GM23338 (cell line): ENCODE measurements around the gene HK1.

ENCODE experiments used
- CTCF ChIP-seq, 2 experiments: fragments of 200-600 bp in 1 of 2; sonication (generic) in 1 of 2; conservative IDR thresholded peaks; 2 replicates each; pipeline versions ENCODE4 v1.5.1 to v1.6.1; 2016 to 2017; ENCODE audit warnings: antibody characterized with exemption in 2 of 2, low read depth in 2 of 2, mild to moderate bottlenecking in 2 of 2, moderate library complexity in 1 of 2
- EZH2 ChIP-seq: fragments of 200-600 bp; sonication (generic); IDR thresholded peaks from one replicate; pipeline ENCODE4 v1.8.0; 2017; ENCODE audit warnings: antibody characterized with exemption, mild to moderate bottlenecking, low read depth; ENCODE audit not compliant: unreplicated experiment
- EZH2phosphoT487 ChIP-seq: fragments of 200-600 bp; sonication (generic); IDR thresholded peaks from one replicate; pipeline ENCODE4 v1.8.1; 2018; ENCODE audit warnings: antibody characterized with exemption; ENCODE audit not compliant: unreplicated experiment
- JUNB ChIP-seq: IDR thresholded peaks from one replicate; pipeline ENCODE4 v1.6.1; 2016; ENCODE audit warnings: antibody characterized with exemption; ENCODE audit not compliant: unreplicated experiment
- POLR2AphosphoS5 ChIP-seq: IDR thresholded peaks from 2 replicates; pipeline ENCODE4 v1.6.1; 2016; ENCODE audit warnings: antibody characterized with exemption, low read depth
- REST ChIP-seq: IDR thresholded peaks from one replicate; pipeline ENCODE4 v1.6.1; 2018; ENCODE audit warnings: antibody characterized with exemption; ENCODE audit not compliant: unreplicated experiment

GRCh38 chr10:69248117-69248730 is 30.1 kb upstream of the HK1 start:
- TF ChIP-seq POLR2AphosphoS5 (no peak), CTCF (conservative IDR thresholded peaks at IDR 0.05; ENCODE audit: low read depth in 2 of 2) (no peak), EZH2 (no peak), EZH2phosphoT487 (no peak), JUNB (no peak), REST (no peak)
